Lung (tissue), 12 donors: Measurements from ENCODE around the gene DNPEP. TPM values are rescaled to one million over a fixed set of nuclear protein-coding genes. Genes with fewer than 3 reads are reported as not detected.
A peak's percentile ranks its signal among the peaks of the same experiment; 100 is the strongest.

Experiments
- ATAC-seq: fragments of 200-7000 bp; cut with Tn5 transposase; one replicate; pipeline ENCODE4 v1.9.1; 2020; ENCODE audit warnings: moderate number of reproducible peaks; ENCODE audit not compliant: insufficient read depth, low FRiP score
- DNase-seq, 3 donors: peaks; one replicate each; pipeline ENCODE4 v3.0.0-alpha.2; 2013 to 2017
- H3K27ac ChIP-seq, 2 donors: one replicate each; pipeline ENCODE4 v1.5.1; 2013; ENCODE audit warnings: mild to moderate bottlenecking in 2 of 2, moderate library complexity in 2 of 2, control low read depth in 1 of 2, inconsistent platforms in 1 of 2, low read depth in 1 of 2, low read length in 1 of 2
- H3K27me3 ChIP-seq, 3 donors: one replicate each; pipeline ENCODE4 v1.5.1; 2013; ENCODE audit warnings: low read length in 2 of 3; ENCODE audit not compliant: control insufficient read depth in 3 of 3, insufficient read depth in 3 of 3
- H3K36me3 ChIP-seq, 4 donors: one replicate each; pipeline ENCODE4 v1.5.1; 2013; ENCODE audit warnings: low read length in 4 of 4, mild to moderate bottlenecking in 1 of 4, moderate library complexity in 1 of 4; ENCODE audit not compliant: control insufficient read depth in 4 of 4, insufficient read depth in 4 of 4
- H3K4me1 ChIP-seq, 5 donors: one replicate each; pipeline ENCODE4 v1.5.1; 2013; ENCODE audit warnings: low read length in 5 of 5, mild to moderate bottlenecking in 2 of 5, moderate library complexity in 1 of 5; ENCODE audit not compliant: control insufficient read depth in 5 of 5, insufficient read depth in 5 of 5
- H3K4me3 ChIP-seq: one replicate; pipeline ENCODE4 v1.5.1; 2013; ENCODE audit warnings: mild to moderate bottlenecking, control low read depth, moderate library complexity
- H3K9ac ChIP-seq, 2 donors: one replicate each; pipeline ENCODE4 v1.5.1; 2013; ENCODE audit warnings: low read length in 2 of 2, control low read depth in 1 of 2; ENCODE audit not compliant: insufficient read depth in 1 of 2
- H3K9me3 ChIP-seq, 4 donors: one replicate each; pipeline ENCODE4 v1.5.1; 2013; ENCODE audit warnings: low read length in 3 of 4, mild to moderate bottlenecking in 1 of 4, moderate library complexity in 1 of 4; ENCODE audit not compliant: control insufficient read depth in 4 of 4, insufficient read depth in 3 of 4
- WGBS, 2 donors: extraction: QIAGEN DNeasy Blood & Tissue Kit; methylation state at CpG; one replicate each; pipeline ENCODE4 v1.1.7; 2013; 5-methylcytosine and 5-hydroxymethylcytosine counted together
- polyA plus RNA-seq, 2 donors: library from polyadenylated mRNA; stranded (reverse); fragments of 200-250 nt; gene quantifications; one replicate each; pipeline ENCODE4 v1.2.1, GENCODE V29; 2013
- total RNA-seq, 2 donors: library from RNA; depleted of rRNA in 1 of 2; stranded (reverse); fragments of >200 nt in 1 of 2; gene quantifications; one replicate each; pipeline ENCODE4 v1.2.1, GENCODE V29; 2014 to 2021
- TF ChIP-seq, protein P1 (sequence below): IDR thresholded peaks from 2 replicates; pipeline ENCODE4 v1.5.1; 2012; ENCODE audit warnings: mild to moderate bottlenecking; ENCODE audit errors: control extremely low read depth, extremely low read depth
- donor health status: control.
- donor health status: control.
- donor health status: Bipolar disorder and iron deficiency.
- donor health status: healthy.
- donor health status: DM: yes; HTN: yes; CAD: no.

The DNPEP gene
- total and polyA plus RNA-seq, 4 donors, result 73.7 to 89.7 (median 80.8) TPM

DNA sequence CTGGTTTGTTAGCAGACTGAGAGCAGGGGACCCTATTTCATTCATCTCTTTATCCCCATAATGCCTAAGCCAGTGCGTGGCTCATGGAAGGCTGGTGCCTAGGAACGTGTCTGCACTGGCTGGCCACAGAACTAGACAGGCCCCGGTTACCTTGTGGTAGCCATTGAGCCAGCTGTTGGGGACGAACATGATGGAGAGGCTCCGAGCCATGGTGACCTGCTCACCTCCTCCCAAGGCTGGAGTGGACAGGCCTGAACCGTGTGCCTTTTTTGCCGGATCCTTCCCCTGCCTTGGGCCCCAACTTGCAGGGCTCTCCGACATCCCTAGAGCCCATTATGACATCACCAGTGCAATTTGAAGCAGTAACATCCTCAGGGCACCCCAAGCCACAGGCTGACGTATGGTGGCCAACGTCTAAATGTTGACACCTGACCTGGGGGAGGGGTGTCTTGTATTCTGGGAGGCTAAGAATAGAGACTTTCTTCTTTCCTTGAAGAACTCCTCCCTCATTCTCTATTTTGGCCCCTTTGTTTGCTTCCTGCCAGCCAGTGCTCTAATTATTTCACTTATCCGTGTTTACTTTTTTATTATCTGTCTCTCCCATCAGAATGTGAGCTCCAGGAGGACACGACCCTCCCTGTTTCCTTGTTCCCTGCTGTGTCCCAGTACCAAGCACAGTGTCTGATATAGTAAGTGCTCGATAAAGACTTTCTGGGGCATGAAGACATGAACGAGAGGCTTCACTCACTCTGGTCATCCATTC lies 12.2 kb upstream of the DNPEP start:
- DNase-seq (no peak), ATAC-seq (no peak)
- Histone ChIP-seq H3K9me3 (no peaks in the 10 kb centered on the region), H3K9ac (no peak overlapping the region), H3K4me1 (peaks cover 0 to 21% (median 0%) of the 10 kb centered on the region in 5 donors), H3K36me3 (no peaks in the 10 kb centered on the region), H3K4me3 (no peak overlapping the region), H3K27me3 (no peaks in the 10 kb centered on the region), H3K27ac (no peak overlapping the region)
- TF ChIP-seq, protein P1, sequence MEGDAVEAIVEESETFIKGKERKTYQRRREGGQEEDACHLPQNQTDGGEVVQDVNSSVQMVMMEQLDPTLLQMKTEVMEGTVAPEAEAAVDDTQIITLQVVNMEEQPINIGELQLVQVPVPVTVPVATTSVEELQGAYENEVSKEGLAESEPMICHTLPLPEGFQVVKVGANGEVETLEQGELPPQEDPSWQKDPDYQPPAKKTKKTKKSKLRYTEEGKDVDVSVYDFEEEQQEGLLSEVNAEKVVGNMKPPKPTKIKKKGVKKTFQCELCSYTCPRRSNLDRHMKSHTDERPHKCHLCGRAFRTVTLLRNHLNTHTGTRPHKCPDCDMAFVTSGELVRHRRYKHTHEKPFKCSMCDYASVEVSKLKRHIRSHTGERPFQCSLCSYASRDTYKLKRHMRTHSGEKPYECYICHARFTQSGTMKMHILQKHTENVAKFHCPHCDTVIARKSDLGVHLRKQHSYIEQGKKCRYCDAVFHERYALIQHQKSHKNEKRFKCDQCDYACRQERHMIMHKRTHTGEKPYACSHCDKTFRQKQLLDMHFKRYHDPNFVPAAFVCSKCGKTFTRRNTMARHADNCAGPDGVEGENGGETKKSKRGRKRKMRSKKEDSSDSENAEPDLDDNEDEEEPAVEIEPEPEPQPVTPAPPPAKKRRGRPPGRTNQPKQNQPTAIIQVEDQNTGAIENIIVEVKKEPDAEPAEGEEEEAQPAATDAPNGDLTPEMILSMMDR, result no peak
- 65 to 67% methylated on average over 14 of the region's 14 CpGs for WGBS, 2 donors

DNA sequence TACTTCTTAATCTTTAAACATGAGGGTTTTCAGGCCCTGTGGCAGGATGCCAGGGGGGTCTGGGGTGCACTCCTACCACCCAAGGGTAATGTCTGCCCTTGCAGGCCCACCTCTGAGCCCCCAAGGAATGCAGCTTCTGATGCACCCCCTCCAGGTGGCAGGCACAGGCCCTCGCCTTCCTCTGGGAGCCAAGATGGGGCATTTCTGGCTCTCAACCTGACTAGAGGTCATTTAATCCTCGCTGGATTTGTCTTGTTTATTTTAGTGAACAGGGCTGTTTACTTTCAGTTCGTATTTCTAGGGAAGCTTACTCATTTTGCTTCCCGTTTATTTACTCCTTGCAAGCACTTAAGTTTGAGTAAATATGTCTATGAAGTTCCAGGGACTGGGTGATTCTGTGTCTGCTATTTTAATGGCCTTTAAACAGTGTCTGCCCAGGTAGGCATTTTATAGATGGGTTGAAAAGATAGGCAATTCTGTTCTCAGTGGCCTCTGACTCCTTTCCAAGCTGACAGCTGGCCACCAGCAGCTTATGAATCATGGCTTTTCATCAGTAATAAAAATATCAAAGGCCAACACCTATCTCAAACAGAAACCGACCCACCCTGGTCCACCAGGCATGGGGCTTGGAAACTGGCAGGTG lies 11.1 kb upstream of the DNPEP start:
- Histone ChIP-seq H3K9ac (no peak overlapping the region), H3K27ac (peak overlapping the region in 1 of 2 donors; percentile 14), H3K4me1 (peaks cover 0 to 21% (median 0%) of the 10 kb centered on the region in 5 donors), H3K36me3 (no peaks in the 10 kb centered on the region), H3K27me3 (no peaks in the 10 kb centered on the region), H3K4me3 (no peak overlapping the region), H3K9me3 (no peaks in the 10 kb centered on the region)
- ATAC-seq (no peak), DNase-seq (peak in 2 of 3 donors; percentile 46 to 54)
- TF ChIP-seq, protein P1, result no peak
- 47 to 70% methylated on average over 5 of the region's 5 CpGs for WGBS, 2 donors

DNA sequence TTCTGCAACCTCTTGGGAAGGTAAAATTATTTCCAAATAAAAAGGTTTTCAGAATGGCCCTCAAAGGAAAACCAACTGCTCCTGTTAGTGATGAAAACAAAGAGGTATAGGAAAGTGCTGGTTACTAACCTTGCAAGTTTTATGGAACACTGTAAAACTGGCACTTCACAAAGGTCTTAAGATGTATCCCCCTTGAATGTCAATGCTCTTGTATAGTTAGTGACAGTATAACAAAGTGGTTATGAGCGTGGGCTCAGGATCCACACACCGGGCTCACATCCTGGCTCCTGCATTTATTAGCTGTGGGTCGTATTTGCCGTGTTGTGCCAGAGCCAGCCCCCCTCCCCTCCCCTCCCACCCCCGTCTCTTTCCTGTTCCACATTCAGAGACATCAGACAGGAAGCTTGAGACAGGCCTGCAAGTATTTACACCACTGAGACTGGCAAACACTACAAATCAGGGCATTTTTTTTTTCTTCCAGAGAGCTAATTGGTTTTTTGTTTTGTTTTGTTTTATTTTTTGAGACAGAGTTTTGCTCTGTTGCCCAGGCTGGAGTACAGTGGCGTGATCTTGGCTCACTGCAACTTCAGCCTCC lies 9.2 kb upstream of the DNPEP start:
- Histone ChIP-seq H3K36me3 (no peaks in the 10 kb centered on the region), H3K9me3 (no peaks in the 10 kb centered on the region), H3K27me3 (no peaks in the 10 kb centered on the region), H3K4me1 (peaks cover 0 to 17% (median 0%) of the 10 kb centered on the region in 5 donors), H3K9ac (no peak overlapping the region), H3K4me3 (no peak overlapping the region), H3K27ac (no peak overlapping the region)
- ATAC-seq (no peak), DNase-seq (peak in 1 of 3 donors; percentile 19)
- WGBS, 2 donors, result 28 to 41% methylated on average over 6 of the region's 6 CpGs
- TF ChIP-seq, protein P1, result no peak
